H9 (cell line): ENCODE measurements around the gene BTBD17. TPM values are rescaled to one million over a fixed set of nuclear protein-coding genes. Genes with fewer than 3 reads are reported as not detected.

Source experiments
- DNase-seq: peaks from one replicate; pipeline ENCODE4 v3.0.0-alpha.2; 2017
- H2AFZ ChIP-seq: one replicate; pipeline ENCODE4 v1.6.1; 2013; ENCODE audit warnings: mild to moderate bottlenecking, low read length, control low read depth, moderate library complexity
- H2AK5ac ChIP-seq: 2 replicates; pipeline ENCODE4 v1.6.1; 2013; ENCODE audit warnings: low read length, control low read depth, mixed read lengths; ENCODE audit not compliant: insufficient read length
- H2BK120ac ChIP-seq: one replicate; pipeline ENCODE4 v1.6.1; 2013; ENCODE audit warnings: low read depth, mild to moderate bottlenecking, low read length, control low read depth, inconsistent platforms; ENCODE audit not compliant: poor library complexity, severe bottlenecking
- H2BK12ac ChIP-seq: 2 replicates; pipeline ENCODE4 v1.6.1; 2013; ENCODE audit warnings: low read length, control low read depth, mixed read lengths, low read depth; ENCODE audit not compliant: insufficient read length
- H2BK15ac ChIP-seq: 2 replicates; pipeline ENCODE4 v1.6.1; 2013; ENCODE audit warnings: low read depth, low read length, control low read depth
- H2BK20ac ChIP-seq: one replicate; pipeline ENCODE4 v1.6.1; 2013; ENCODE audit warnings: low read depth, mild to moderate bottlenecking, low read length, control low read depth, inconsistent platforms; ENCODE audit not compliant: poor library complexity, severe bottlenecking
- H2BK5ac ChIP-seq: 2 replicates; pipeline ENCODE4 v1.6.1; 2013; ENCODE audit warnings: low read length, control low read depth, mixed read lengths; ENCODE audit not compliant: insufficient read length
- H3K14ac ChIP-seq: 2 replicates; pipeline ENCODE4 v1.6.1; 2013; ENCODE audit warnings: low read length, control low read depth; ENCODE audit not compliant: insufficient read depth
- H3K18ac ChIP-seq: 2 replicates; pipeline ENCODE4 v1.6.1; 2013; ENCODE audit warnings: low read depth, mild to moderate bottlenecking, mixed read lengths, low read length, control low read depth; ENCODE audit not compliant: insufficient read length
- H3K23ac ChIP-seq: 2 replicates; pipeline ENCODE4 v1.6.1; 2013; ENCODE audit warnings: low read length, control low read depth, mixed read lengths, low read depth; ENCODE audit not compliant: insufficient read length
- H3K23me2 ChIP-seq: 2 replicates; pipeline ENCODE4 v1.6.1; 2013; ENCODE audit warnings: low read depth, mild to moderate bottlenecking, mixed read lengths, low read length, control low read depth; ENCODE audit not compliant: insufficient read length, poor library complexity, severe bottlenecking
- H3K27ac ChIP-seq: 2 replicates; pipeline ENCODE4 v1.5.1; 2013; ENCODE audit warnings: low read length, control low read depth, mixed read lengths, low read depth; ENCODE audit not compliant: insufficient read length
- H3K27me3 ChIP-seq: 2 replicates; pipeline ENCODE4 v1.6.1; 2013; ENCODE audit warnings: low read length, control low read depth, inconsistent platforms; ENCODE audit not compliant: insufficient read depth
- H3K4ac ChIP-seq: 2 replicates; pipeline ENCODE4 v1.6.1; 2013; ENCODE audit warnings: low read depth, mild to moderate bottlenecking, control low read depth, inconsistent platforms, low read length, moderate library complexity
- H3K4me1 ChIP-seq: 2 replicates; pipeline ENCODE4 v1.6.1; 2013; ENCODE audit warnings: low read length, control low read depth, inconsistent platforms; ENCODE audit not compliant: insufficient read depth
- H3K4me2 ChIP-seq: 2 replicates; pipeline ENCODE4 v1.6.1; 2013; ENCODE audit warnings: low read length, control low read depth, mixed read lengths; ENCODE audit not compliant: insufficient read length, insufficient read depth
- H3K56ac ChIP-seq: 2 replicates; pipeline ENCODE4 v1.6.1; 2013; ENCODE audit warnings: low read depth, mild to moderate bottlenecking, mixed read lengths, low read length, control low read depth; ENCODE audit not compliant: insufficient read length
- H3K79me1 ChIP-seq: 2 replicates; pipeline ENCODE4 v1.6.1; 2013; ENCODE audit warnings: low read depth, mild to moderate bottlenecking, moderate library complexity, low read length, control low read depth, inconsistent platforms; ENCODE audit not compliant: insufficient read depth, poor library complexity, severe bottlenecking
- H3K79me2 ChIP-seq: 2 replicates; pipeline ENCODE4 v1.6.1; 2013; ENCODE audit warnings: low read length, control low read depth, inconsistent platforms; ENCODE audit not compliant: insufficient read depth
- H3K9ac ChIP-seq: 2 replicates; pipeline ENCODE4 v1.6.1; 2013; ENCODE audit warnings: low read length, control low read depth, mixed read lengths; ENCODE audit not compliant: insufficient read length; ENCODE audit errors: extremely low read depth
- H3K9me3 ChIP-seq: one replicate; pipeline ENCODE4 v1.6.1; 2013; ENCODE audit warnings: low read depth, low read length, inconsistent platforms; ENCODE audit not compliant: control insufficient read depth
- H3T11ph ChIP-seq: one replicate; pipeline ENCODE4 v1.6.1; 2013; ENCODE audit warnings: mild to moderate bottlenecking, low read length, control low read depth, inconsistent platforms
- H4K20me1 ChIP-seq: one replicate; pipeline ENCODE4 v1.6.1; 2013; ENCODE audit not compliant: control insufficient read depth, insufficient read length, insufficient read depth
- H4K5ac ChIP-seq: 2 replicates; pipeline ENCODE4 v1.6.1; 2013; ENCODE audit warnings: low read depth, mild to moderate bottlenecking, mixed read lengths, low read length, control low read depth; ENCODE audit not compliant: insufficient read length
- H4K8ac ChIP-seq: replicated peaks from 2 replicates; pipeline ENCODE4 v1.6.1; 2013; ENCODE audit warnings: low read length, control low read depth, mixed read lengths, low read depth; ENCODE audit not compliant: insufficient read length
- H4K91ac ChIP-seq: 2 replicates; pipeline ENCODE4 v1.6.1; 2013; ENCODE audit warnings: low read depth, mild to moderate bottlenecking, moderate library complexity, mixed read lengths, low read length, control low read depth; ENCODE audit not compliant: insufficient read length
- H3K27ac Mint-ChIP-seq, 3 experiments: 2 replicates in 2 of 3; 3 replicates in 1 of 3; pipeline ENCODE4 v1.8.0; 2020 to 2021; ENCODE audit warnings: mixed read lengths in 3 of 3, mild to moderate bottlenecking in 1 of 3, moderate library complexity in 1 of 3
- H3K27me3 Mint-ChIP-seq: 2 replicates; pipeline ENCODE4 v1.8.0; 2021; ENCODE audit warnings: low read depth, mild to moderate bottlenecking, moderate library complexity, mixed read lengths
- H3K36me3 Mint-ChIP-seq, 3 experiments: 2 replicates in 2 of 3; 3 replicates in 1 of 3; pipeline ENCODE4 v1.8.0; 2020 to 2021; ENCODE audit warnings: low read depth in 3 of 3, mixed read lengths in 3 of 3; ENCODE audit not compliant: insufficient read depth in 1 of 3
- H3K4me1 Mint-ChIP-seq, 2 experiments: 2 replicates each; pipeline ENCODE4 v1.8.0; 2020; ENCODE audit warnings: mixed read lengths in 2 of 2
- H3K4me3 Mint-ChIP-seq, 2 experiments: 2 replicates in 1 of 2; 3 replicates in 1 of 2; pipeline ENCODE4 v1.8.0; 2020 to 2021; ENCODE audit warnings: mild to moderate bottlenecking in 2 of 2, mixed read lengths in 2 of 2, moderate library complexity in 1 of 2
- H3K9me3 Mint-ChIP-seq, 2 experiments: 2 replicates in 1 of 2; 3 replicates in 1 of 2; pipeline ENCODE4 v1.8.0; 2020; ENCODE audit warnings: mild to moderate bottlenecking in 2 of 2, mixed read lengths in 2 of 2, moderate library complexity in 1 of 2
- WGBS: extraction: QIAGEN DNeasy Blood & Tissue Kit; methylation state at CpG from one replicate; pipeline ENCODE4 v1.1.7; 2013; ENCODE audit warnings: missing lambda C conversion rate, low lambda C conversion rate, mixed read lengths; ENCODE audit not compliant: insufficient read length; ENCODE audit errors: extremely low coverage; 5-methylcytosine and 5-hydroxymethylcytosine counted together
- total RNA-seq: library from RNA; stranded (reverse); gene quantifications from 2 replicates; pipeline ENCODE4 v1.2.1, GENCODE V29; 2021
- TF ChIP-seq, protein P1 (sequence below): fragments of 200-600 bp; sonication (generic); conservative IDR thresholded peaks from 3 replicates; pipeline ENCODE4 v1.8.0; 2021; ENCODE audit warnings: antibody characterized with exemption, mild to moderate bottlenecking

The BTBD17 gene
- total RNA-seq, 1 experiment from 2014 or later = 0.33 TPM

GRCh38 chr17:74342224-74342623, 19.4 kb downstream of the BTBD17 start:
- Histone ChIP-seq H3K4me1 (peaks cover 2% of the 10 kb centered on the region; the same call in 1 of the 2 replicates), H2AK5ac (no peak overlapping the region), H3K27ac (no peak overlapping the region), H3K27me3 (no peaks in the 10 kb centered on the region), H3K4me2 (no peak overlapping the region), H3K56ac (no peak overlapping the region), H2BK120ac (no peak overlapping the region), H2BK12ac (no peak overlapping the region), H3T11ph (no peak overlapping the region), H4K5ac (no peak overlapping the region), H4K20me1 (no peaks in the 10 kb centered on the region), H2BK20ac (no peak overlapping the region), H2AFZ (no peak overlapping the region), H2BK15ac (no peak overlapping the region), H3K4ac (no peak overlapping the region), H3K79me2 (no peaks in the 10 kb centered on the region), H3K9ac (no peak overlapping the region), H4K8ac (no peak overlapping the region), H3K14ac (no peak overlapping the region), H3K23ac (no peak overlapping the region), H2BK5ac (no peak overlapping the region), H3K9me3 (no peaks in the 10 kb centered on the region), H4K91ac (no peak overlapping the region), H3K23me2 (no peaks in the 10 kb centered on the region), H3K18ac (no peak overlapping the region), H3K79me1 (no peaks in the 10 kb centered on the region)
- no peak overlapping the region for H3K27ac Mint-ChIP-seq
- TF ChIP-seq, protein P1, sequence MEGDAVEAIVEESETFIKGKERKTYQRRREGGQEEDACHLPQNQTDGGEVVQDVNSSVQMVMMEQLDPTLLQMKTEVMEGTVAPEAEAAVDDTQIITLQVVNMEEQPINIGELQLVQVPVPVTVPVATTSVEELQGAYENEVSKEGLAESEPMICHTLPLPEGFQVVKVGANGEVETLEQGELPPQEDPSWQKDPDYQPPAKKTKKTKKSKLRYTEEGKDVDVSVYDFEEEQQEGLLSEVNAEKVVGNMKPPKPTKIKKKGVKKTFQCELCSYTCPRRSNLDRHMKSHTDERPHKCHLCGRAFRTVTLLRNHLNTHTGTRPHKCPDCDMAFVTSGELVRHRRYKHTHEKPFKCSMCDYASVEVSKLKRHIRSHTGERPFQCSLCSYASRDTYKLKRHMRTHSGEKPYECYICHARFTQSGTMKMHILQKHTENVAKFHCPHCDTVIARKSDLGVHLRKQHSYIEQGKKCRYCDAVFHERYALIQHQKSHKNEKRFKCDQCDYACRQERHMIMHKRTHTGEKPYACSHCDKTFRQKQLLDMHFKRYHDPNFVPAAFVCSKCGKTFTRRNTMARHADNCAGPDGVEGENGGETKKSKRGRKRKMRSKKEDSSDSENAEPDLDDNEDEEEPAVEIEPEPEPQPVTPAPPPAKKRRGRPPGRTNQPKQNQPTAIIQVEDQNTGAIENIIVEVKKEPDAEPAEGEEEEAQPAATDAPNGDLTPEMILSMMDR = no peak
- H3K27me3 Mint-ChIP-seq = peaks cover 30% of the 10 kb centered on the region
- no peak for DNase-seq
- no peaks in the 10 kb centered on the region for H3K9me3 Mint-ChIP-seq
- peaks cover 13 to 37% of the 10 kb centered on the region in 2 experiments for H3K4me1 Mint-ChIP-seq
- WGBS = no CpG with 5 or more reads among the region's 10 CpGs
- H3K4me3 Mint-ChIP-seq = no peak overlapping the region
- no peaks in the 10 kb centered on the region for H3K36me3 Mint-ChIP-seq
